GM19468 (cell line): Measurements from ENCODE around the gene MSLN.

Experiments used
- ATAC-seq: cut with Tn5 transposase; IDR thresholded peaks from one replicate; pipeline ENCODE4 v1.9.1; 2021; ENCODE audit warnings: mild to moderate bottlenecking, moderate library complexity, moderate number of reproducible peaks; ENCODE audit not compliant: unreplicated experiment; ENCODE audit errors: extremely low read depth

MSLN gene

DNA sequence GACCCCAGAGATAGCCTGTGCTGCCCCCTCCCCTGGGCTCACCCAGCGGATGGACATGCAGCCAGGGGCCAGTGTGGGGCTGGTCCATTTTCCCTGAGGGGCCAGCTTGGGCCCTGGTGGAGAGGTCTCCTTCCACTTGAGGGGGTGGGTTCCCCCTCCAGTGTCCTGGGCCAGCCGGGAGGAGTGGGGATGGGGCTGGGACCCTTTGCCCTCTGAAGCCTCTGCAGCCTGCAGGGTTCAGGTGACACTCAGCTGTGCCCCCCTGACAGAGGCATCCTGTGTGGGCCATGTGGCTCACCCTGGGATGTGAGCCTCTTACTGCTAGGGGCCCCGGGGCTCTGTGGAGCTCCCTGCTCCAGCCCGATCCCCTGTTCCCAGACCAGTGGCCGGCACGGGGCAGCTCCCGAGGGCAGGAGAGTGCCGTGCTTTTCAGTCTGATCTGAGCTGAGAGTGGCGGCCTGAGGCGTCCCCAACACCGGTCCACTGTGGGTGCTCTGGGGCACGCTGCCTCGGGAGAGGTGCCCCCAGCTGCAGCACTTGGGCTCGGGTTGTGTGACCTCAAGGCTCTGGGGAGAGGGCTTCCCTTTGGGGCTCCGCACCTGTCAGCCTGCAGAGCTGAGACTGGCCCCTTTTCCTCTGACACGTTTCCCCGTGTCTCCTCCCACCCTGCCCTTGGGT lies 40.4 kb downstream of the MSLN start:
- no peak for ATAC-seq

DNA sequence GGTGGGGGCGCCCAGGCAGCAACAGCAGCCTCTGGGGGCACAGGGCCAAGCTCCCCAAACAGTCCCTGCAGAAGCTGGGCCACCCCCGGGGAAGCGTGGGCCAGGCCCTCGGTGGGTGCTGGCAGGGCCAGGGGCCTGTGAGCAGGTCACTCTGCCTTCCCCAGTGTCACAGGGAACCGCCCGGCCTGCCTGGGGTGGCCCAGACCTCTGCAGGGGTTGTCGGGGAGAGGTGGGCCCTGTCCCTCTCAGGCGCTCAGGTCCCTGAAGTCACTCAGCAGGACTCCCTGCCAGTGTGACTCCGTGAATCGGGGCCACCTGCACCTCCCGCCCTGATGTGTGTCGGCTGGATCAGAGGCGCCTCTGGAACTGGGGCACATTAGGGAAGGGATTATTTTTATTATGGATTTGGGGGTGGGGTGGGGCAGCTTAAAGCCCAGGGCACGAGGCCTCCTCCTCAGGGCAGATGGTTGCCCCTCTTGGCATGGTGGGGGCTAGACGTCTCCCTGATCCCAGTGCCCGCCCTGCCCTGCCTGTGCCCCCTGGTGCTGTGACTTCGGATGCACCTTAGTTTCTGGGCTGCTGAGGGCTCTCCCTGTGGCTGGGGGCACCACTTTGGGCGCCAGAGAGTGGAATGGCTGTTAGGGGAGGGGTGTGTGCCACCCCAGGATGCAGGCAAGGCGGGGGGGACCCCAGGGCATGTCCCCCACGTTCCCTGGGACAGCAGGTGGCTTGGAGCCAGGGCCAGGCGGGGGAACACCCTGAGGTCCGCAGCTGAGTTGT lies 41.2 kb downstream of the MSLN start:
- no peak for ATAC-seq

DNA sequence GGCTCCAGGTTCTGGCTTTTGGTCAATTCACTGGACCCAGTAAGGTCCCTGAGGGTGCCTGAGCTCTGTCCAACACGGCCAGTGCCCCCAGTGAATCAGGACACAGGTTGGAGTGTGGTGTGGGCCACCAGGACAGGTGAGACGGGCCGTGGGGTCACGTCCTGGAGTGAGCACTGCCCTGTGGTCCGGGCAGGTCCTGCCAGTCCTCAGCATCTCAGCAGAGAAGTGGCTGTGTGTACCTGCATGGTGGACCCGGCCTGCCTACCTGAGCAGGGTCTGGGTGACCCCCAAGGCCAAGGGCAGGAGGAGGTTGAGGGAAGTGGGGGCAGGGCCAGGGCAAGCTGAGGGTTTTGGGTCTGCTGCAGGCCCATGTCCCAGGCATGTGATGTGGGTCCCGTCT lies 41.9 kb downstream of the MSLN start:
- ATAC-seq: no peak

DNA sequence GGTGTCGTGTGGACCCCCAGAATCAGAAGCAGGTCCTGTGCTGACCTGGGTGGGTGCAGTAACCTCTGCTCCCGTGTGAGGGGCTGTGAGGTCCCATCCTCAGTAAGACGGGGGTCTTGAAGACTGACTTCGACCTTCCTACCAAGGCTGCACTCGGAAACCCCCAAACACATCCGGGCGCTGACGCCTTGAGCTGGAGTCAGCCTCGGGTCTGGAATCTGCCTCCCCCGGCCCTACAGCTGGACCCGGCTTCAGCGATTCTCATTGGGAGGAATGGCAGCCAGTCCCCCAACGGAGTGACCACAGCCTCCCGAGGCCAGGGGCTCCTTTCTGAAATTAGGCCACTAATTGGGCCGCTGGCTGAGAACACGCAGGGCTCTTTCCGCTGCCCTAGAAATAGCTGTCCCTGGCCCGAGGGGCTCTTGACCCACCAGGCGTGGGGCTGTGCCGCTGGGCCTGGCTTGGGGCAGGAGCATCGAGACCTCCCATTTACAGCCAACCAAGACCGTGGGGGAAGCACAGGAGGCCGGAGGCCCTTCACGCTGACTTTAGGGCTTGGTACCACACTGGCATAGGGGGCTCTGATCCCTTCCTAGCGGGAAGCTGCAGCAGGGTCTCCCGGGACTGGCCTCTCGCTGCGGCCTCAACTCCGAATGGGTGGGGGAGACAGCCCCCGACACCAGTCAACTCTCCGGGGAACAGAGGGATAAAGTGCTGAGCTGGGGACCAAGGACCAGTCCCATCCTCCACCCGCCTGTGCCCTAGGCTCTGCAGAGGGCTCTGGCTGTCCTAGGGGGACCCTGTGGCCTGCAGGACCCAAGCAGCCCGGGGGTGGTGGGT lies 42.6 kb downstream of the MSLN start:
- ATAC-seq: no peak

DNA sequence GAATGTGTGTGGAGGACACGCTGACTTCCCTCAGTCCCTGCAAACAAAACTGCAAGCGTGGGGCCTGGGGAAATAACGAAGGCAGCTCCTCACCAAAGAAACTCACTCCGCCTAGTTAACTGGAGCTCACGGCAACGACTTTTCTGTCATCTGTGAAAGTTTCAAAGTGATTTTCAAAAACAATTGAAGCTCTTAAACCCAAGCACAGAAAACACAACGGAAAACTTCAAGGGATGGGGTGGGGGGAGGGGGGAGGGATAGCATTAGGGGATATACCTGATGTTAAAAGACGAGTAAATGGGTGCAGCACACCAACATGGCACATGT lies 43.2 kb downstream of the MSLN start:
- no peak for ATAC-seq

DNA sequence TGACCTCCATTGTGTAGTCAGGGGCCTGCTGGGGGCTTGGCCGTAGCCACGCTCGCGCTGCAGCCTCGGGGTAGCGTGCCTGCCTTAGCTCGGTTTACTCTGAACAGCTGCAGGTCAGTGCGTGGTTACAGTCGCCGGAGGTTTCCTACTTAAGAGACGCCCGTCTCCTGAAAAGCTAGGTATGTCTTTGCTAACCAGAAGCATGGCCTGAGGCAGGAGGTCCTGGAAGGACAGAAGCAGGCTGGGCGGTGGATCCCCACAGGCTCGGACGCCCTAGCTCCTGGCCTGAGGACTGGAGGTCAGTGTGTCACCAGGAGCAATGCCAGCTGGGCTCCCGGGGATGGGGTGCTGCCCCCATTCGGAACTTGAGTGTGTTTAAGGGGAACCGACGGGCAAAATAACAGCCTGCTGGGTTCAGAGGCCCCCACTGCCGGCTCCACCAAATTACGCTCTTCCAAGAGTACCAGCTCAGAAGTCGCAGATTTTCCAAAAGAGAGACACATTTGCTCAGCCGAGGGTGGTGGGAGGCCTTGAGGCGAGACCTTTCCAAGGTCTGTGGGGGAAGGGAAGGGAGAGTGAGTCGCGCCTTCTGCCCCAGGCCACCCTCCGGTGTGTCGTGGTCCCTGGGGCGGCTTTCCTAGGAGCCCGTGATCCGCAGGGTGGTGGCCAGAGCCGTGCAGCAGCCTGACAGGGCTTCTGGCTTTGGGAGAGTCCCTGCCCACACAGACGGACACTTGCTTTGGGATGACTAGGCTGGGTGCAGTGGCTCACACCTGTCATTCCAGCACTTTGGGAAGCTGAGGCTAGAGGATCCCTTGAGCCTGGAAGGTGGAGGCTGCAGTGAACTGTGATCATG lies 43.9 kb downstream of the MSLN start:
- no peak for ATAC-seq

DNA sequence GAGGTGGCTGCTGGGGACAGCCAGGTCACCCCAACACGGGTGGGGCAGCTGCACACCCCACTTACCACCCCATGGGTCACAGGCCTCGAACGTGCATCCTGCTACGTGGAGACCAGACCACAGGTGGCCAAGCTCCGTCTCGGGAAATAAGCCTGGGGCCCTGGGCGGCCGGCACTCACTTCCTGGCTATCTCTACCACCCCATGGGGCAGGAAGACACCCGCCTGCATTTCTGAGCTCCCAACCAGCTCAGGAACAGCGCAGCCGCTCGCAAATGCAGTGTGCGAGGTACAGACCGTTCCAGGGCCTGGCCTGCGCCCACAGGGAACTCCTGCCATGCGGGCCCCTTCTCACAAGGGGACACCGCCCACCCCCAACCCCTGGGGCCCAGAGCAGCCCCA lies 44.9 kb downstream of the MSLN start:
- no peak for ATAC-seq

DNA sequence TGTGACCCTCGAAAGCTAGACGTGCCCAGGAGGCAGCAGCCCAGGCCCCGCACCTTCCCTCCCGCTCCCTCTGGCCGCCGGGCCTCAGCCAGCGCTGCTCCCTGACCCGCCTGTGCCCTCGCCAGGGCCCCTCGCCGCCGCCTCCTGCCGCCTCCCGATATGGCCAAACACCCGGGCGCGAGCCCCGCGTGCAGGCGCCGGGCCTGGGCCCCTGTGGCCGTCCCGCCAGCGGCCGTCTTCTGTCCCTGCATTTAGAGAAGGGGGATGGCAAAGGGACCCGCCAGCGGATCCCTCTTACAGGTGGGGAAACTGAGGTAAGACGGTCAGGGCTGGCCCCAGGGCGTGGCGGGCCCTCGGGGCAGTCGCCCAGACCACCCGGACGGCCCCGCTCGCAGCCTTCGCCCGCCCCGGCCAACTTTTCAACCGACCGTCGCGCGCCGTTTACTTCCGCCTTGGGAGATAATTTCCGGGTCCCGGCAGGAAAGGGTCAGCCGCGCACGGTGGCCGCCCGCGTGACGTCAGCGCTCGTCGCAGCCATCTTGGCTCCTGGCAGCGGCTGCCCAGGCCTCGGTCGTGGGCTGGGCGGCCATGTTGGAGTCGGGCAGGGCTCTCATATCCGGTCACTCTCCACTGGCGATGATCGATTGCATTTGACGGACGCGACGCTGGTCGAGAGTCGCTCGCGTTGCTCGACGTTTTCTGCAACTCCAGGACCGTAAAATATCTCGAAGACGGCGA lies 47.0 kb downstream of the MSLN start:
- ATAC-seq: peak; percentile 49

DNA sequence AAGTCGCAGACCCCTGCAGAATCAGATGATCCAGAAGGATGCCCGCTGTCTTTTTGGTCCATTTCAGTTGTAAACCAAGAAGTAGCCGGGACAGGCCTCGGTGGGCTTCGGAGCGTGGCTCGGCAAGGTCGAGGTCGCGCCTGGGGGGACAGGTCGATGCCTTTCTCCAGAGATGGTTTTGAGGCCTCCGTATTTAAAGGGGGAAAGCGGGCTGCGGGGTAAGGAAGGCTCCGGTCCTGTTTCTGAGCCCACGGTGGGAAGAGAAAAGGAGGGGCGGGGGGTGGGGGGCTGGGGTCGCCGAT lies 47.5 kb downstream of the MSLN start:
- ATAC-seq: no peak

DNA sequence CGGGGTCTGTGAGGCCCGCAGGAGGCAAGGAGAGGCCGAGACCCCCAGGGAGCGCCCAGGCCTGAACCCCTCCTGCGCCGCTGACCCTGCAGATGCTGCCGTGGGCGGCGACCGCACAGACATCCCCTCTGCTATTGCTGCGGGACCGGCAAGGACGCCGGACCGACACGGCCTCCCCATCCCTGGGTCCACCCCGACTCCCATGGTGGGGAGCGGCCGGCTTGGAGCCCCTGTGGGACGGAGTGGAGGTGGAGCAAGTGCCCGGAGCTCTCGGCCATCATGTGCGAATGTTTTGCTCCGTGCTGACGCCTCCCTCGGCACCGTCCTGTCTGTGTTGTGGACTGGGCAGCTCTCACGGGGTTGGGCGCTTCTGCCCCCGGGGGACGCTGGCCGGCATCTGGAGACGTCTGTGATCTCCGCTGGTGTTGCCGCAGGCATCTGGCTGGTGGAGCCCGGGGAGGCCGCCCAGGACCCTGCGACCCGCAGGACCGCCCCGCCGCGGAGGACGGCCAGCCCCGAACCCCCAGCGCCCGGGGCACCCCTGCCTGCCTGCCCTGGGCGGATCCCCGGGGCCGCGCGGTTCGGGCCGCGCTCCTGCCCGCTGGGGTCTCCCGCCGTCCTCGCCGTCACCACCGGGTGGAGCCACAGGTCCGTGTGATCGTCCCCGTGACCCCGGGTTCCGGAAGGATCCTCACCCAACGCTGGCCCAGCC lies 52.8 kb downstream of the MSLN start:
- no peak for ATAC-seq

DNA sequence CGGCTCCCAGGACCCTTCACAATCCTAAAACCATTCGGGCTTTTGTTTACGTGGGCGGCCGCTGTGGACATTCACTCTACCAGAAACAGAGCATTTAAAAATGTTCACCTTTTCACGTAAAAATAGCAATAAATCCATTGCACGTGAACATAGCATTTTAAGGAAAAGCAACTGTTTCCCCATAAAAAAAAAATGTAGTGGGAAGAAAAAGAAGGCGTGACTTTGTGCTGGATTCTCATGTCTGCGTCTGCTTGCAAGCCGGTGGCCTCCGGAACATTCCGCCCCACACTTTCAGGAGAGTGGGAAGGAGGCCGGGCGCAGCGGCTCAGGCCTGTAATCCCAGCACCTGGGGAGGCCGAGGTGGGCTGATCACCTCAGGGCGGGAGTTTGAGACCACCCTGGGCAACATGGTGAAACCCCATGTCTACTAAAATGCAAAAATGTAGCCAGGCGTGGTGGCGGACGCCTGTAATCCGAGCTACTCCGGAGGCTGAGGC lies 53.4 kb downstream of the MSLN start:
- no peak for ATAC-seq

DNA sequence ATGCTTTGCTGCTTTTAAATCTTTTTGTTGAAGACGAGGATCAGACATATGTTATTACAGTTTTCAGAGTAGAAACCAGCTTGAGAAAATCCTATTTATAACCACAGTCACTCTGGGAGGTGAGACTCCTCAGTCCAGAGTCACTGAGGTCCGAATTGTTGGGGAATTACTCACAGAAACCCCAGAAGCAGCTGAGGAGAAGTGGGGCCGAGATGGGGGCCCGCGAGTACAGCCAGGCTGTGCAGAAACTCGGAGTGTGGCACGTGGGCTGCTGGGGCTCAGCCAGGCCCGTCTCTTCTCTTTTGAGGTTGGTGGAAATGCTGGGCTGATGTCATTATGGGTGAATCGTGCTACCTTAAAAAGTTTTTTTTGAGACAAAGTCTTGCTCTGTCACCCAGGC lies 54.4 kb downstream of the MSLN start:
- ATAC-seq: no peak

DNA sequence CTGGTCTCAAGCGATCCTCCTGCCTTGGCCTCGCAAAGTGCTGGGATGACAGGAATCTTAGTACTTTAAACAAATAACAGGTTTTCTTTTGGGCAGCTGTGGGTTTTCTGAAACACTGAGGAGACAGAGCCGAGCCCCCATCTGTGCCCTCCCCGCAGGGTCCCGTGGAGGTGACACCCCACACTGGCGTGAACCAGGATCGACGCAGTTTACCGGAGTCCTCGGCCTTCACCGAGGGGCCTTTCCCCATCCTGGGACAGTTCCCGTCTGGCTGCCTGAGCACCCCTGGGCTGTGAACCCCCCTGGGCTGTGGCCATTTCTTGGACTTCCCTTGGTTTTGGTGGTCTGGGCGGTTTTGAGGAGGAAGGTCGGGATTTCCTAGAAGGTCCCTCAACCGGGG lies 55.3 kb downstream of the MSLN start:
- no peak for ATAC-seq

DNA sequence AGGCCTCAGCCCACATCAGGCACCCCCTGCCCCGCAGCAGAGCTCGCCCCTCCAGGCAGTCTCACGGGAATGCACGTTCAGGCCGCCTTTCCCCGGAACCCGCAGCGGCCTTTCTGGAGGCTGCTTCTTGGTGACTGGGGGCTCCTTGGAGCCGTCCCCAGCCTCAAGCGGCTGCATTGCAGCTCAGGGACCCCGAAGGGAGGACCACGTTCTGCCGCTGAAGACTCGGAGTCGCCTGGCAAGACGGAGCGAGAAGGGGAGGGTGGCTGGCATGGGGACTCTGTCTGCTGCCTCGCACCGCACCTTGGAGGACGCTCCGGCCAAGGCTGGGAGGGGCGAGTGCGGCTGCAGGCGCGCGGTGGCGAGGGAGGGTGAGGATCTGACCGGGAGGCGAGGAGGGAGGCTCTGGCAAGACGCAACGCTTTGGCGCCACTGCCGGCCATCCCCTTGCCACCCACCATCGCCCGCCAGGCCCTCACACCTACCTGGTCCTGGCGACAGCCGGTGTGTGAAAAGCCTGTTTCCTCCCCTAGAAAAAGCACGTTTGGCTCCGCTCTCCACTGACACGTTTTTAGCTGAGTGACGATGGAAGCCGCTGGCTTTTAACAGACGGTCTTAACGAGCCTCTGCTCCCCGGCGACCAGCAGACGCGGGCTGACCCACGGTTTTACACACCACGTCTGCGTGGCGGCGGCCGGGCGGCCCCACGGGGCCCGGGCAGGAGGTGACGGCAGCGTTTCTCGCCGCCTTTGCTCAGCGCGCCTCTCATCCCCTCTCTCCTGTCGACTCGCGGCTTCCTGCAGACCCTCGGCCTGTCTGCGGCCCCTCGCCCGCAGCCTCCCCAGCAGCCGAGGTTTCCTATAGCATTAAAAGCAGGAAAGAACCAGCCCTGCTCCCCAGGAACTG lies 56.7 kb downstream of the MSLN start:
- no peak for ATAC-seq

DNA sequence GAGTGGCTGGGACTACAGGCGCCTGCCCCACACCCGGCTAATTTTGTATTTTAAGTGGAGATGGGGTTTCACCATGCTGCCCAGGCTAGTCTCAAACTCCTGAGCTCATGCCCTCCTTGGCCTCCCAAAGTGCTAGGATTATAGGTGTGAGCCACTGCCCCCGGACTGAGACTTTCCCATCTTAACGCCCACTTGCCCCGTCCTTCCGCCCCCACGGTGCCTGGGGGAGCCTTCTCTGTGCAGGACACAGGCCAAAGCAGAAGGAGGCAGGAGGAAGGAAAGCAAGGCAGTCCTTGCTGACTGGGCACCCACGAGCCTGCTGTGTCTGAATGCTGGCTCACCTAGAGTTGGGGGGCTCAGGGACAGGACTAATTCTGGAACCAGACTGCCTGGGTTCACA lies 57.6 kb downstream of the MSLN start:
- no peak for ATAC-seq
